NCI-H82 (cell line): Measurements from ENCODE around the gene ADAMTS2.

Source experiments
- DNase-seq: peaks from one replicate; lab custom pipeline; 2025; lab: John Stamatoyannopoulos, UW

Gene ADAMTS2

DNA sequence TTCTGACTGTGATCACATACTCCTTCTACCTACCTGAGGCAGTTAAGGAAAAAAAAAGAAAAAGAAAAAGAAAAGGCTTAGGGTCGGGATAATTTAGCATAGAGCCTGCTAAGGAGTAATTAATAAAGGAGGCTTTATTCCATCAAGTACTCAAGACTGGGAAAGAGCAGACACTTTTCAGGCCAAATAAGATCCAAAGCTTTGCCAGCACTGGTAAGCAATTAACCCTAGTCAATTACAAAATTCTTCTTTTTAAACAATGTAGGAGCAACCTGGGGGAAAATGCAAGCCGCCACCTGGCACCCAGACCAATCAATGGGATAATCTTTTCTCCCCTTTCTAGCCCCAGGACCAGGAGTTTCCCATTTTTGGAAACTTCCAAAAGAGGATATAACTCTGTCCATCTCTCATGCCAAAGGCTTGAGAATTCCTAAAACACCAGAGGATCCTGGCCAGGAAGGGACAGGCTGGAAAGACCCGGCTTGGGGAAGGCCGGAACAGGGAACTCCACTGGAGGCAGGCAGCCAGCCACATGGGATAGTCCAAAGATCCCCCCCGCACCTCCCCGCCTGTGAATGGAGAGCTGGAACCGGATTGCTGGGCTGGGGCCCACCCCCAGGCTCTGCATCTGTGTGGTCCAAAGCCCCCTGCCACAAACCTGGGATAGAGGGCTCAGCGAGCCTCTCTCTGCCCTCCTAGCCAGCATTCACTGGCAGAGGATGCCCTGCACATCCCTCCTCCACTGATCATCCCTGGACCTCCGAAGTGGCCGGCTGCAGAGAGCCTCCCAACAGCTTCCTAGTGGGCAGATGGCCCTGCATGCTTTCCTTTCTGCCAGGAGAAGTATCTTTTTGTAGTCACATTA, 167.3 kb downstream of the ADAMTS2 start:
- no peak for DNase-seq

DNA sequence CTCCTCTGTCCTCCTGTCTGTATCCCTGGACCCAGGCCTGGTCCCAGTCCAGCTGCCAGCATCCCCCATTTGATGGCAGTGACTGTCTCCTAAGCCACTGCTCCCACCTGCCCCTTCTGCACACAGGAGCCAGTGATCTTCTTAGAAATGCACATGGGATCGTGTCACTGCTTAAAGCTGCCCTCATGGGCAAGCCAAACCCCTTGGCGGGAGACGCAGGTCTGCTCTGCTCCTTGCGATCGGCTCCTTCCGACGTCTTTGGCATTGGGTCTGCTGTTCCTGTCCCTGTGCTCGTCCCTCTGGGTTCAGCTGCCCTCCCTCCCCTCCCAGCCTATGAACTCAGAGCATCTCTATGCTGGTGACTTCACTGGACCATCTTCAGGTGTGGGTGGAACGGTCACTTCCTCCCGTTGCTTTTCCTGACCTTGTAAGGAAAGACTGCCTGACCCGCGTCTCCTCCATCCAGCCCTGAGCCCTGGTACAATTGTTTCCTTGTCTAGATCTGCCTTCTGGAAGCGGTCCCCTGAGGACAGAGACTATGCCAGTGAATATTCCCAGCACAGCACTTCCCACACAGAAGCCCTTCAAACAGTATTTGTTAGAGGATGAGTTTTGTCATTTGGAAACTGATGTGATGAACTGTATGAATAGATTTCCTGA, 168.6 kb downstream of the ADAMTS2 start:
- DNase-seq: no peak

DNA sequence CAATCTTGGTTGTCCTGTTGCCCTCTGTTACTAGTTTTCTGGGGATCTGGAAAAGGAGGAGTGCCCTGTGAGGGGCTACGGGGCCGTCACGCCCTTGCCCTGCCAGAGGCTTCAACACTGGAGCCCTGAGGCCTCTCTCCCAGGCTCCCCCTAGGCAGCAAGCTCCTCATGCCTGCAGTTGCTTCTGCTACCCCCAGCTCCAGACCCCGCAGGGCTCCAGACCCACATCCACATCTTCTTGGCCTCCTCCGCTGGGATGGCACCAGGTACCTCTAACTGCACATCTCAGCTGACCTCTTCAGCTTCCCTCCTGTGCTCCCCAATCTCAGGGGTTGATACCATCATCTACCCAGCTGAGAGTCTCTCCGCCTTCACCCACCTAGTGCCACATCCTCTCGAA, 169.1 kb downstream of the ADAMTS2 start:
- DNase-seq: no peak

- DNase-seq: no peak
Measured at GRCh38 chr5:179171816-179172745, 173.2 kb downstream of the ADAMTS2 start.

- peak; percentile 29 for DNase-seq
Measured at GRCh38 chr5:179171251-179171815, 173.9 kb downstream of the ADAMTS2 start.

DNA sequence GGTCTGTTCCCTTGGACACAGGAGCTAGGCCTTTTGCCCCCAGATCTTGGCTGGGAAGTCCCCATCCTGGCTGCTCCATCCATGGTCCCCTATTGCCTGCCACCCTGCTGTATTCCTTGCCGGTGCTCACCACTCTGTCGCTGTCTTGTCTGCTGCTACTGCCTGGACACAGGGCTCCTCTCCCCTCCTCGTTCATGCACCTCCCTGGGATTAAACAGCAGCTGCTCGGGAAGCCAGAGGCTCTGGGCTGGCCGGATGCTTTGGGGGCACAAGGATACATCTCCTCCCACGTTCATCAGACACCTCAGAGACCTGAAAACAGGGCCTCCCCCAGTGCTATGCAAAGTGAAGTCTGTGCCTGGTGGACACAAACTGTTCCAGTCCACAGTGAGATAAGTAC, 174.7 kb downstream of the ADAMTS2 start:
- DNase-seq: peak; percentile 44

- no peak for DNase-seq
Measured at GRCh38 chr5:179169836-179170235, 175.4 kb downstream of the ADAMTS2 start.

- no peak for DNase-seq
Measured at GRCh38 chr5:179168664-179169063, 176.6 kb downstream of the ADAMTS2 start.

DNA sequence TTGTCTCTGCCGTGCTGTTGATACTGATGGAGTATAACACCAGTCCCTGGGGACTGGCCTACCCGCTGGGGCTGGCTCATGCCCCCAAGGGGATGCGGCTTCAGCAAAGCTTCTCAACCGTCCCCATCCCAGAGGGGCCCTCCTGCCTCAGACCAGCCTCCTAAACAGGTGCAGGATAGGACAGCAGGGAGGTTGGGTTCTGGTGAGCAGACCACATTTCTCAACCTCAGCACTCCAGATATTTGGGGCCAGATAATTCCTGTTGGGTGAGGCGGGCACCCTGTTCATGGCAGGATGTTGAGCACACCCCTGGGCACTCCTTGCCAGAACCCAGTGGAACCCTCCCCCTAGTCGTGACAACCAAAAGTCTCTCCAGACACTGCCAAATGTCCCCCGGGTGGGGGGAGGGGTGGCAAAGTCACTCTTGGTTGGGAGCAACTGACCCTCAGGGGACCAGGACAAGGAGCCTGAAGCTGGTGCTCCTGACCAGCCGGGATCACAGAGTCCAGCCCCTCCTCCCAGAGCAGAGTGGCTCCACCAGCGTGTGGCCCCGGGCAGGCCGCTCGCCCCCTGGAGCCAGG, 177.3 kb downstream of the ADAMTS2 start:
- DNase-seq: no peak

GRCh38 chr5:179166886-179167841, 178.1 kb downstream of the ADAMTS2 start:
- DNase-seq: peak; percentile 44

DNA sequence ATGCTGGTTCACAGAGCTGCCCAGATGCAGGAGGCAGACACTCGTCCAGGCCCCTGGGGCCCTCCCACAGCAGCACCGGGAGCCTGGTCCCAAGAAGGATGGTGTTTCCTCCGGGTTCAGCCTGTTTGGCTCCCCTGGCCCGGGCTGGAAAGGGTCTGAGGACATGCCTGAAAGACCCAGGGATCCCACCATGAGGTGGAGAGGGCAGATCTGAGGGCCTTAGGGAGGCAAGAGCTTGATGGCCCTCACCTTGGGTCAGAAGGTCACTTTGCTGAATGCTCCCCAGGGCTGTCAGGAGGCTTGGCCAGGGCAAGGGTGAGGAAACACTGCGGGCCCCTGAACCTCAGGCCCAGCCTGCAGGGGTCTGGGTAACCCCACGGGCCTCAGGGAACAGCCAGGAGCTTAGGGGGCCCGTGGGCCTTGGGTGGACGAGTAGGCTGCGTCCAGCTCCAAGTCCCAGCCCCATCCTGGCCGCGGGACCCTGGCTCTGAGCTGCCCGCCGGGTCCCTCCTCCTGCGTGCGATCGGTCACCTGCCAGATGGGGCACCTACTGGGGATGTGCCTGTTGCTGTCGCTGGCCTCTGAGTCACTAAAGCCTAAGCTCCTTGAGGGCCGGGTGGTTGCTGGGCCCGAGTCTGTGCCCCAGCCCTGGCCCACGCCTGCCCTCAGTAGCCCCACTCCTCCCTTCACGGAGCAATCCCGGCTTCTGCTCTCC, 178.9 kb downstream of the ADAMTS2 start:
- no peak for DNase-seq

- DNase-seq: no peak
Measured at GRCh38 chr5:179165421-179166170, 179.7 kb downstream of the ADAMTS2 start.

GRCh38 chr5:179164331-179165311, 180.6 kb downstream of the ADAMTS2 start:
- DNase-seq: no peak

- DNase-seq: no peak
Measured at GRCh38 chr5:179163236-179164155, 181.8 kb downstream of the ADAMTS2 start.

DNA sequence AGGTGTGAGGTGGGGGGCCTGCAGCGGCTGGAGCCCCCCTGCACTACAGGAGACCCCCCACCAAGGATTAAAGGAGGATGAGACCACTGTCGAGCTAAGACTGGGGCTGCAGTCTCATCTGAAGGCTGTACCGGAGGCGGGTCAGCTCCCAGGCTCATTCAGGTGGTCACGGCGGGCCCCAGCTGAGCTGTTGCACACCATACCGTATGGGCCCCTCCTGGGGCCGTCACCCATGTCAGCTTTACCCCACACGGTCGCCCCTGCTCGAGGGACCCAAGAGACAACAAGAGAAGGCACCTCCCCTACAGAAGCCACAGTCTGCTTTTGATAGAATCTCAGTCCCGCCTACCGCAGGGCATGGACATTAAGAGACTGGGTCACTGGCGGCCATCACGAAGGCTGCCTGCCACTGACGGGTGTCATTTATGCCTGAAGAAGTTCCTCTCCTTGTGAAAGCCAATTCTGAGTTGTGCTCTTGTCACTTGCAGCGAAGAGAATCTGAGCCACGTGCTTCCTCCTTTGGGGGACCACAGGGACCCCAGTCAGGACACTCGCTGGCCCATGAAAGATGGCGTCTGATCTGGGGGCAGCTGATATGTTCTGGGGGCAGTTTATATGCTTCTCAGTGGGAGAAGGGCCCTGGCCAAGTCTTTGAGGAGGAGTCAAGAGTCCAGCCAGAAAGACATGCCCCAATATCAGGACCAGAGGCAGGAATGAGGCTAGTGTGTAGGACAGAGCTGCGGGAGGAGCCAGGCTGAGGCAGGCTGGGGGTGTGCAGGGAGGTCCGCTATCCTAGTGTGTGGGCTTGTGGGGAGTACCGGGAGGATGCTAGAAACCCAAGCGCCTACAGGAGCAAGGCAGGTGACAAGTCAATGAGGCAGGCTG, 182.7 kb downstream of the ADAMTS2 start:
- DNase-seq: no peak

DNA sequence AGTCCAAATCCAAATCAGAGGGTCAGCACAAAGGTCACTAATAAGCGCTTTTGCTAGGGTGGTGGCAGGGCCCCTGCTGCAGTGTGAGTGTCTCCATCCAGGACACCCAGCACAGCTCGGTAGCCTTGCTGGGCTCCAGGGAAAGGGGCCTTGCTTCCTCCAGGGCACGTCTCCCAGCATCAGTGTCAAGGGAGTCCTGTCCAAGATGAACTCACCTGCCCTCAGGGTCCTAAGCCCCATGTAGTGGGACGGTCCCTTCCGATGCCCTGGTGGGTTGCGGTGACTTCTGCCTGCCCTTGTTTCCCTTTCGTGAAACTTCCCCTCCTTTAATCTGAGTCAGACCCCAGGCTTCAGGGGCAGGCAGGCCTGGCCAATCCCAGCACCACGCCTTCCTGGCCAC, 183.4 kb downstream of the ADAMTS2 start:
- DNase-seq: no peak
